Measurements from ENCODE around the gene ZNF382.

ZNF382 gene

GRCh38 chr19:36638862-36639510, 33.9 kb downstream of the ZNF382 start:
- Mint-ChIP-seq H3K9me3 (peaks cover 43% of the 10 kb centered on the region), H3K27ac (no peak overlapping the region), H3K4me3 (no peak overlapping the region), H3K36me3 (peaks cover 11% of the 10 kb centered on the region), H3K4me1 (no peaks in the 10 kb centered on the region)
- ATAC-seq (no peak), DNase-seq (ENCODE audit: low spot score in 2 of 2) (no peak)

DNA sequence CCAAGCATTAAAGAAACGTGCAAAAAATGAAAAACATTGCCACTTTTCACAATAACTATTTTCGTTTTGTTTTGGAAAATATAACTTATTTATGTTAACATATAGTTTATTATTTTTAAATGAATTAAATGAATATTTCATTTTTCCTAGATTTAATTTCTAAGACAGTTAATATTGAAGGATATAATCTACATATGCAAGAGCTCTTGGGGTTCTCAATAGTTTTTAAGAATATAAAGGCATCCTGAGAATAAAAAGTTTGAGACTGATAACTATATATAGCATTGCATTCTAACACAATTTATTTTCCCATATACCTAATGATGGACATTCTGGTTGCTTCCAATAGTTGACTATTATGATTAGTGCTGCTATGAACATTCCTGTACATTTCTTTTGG, 41.6 kb downstream of the ZNF382 start:
- no peak overlapping the region for H3K27ac Mint-ChIP-seq
- peaks cover 7% of the 10 kb centered on the region for H3K9me3 Mint-ChIP-seq
- H3K4me3 Mint-ChIP-seq, result no peak overlapping the region
- DNase-seq (ENCODE audit: low spot score in 2 of 2), result no peak
- ATAC-seq, result no peak
- peaks cover 42% of the 10 kb centered on the region for H3K36me3 Mint-ChIP-seq
- no peaks in the 10 kb centered on the region for H3K4me1 Mint-ChIP-seq

DNA sequence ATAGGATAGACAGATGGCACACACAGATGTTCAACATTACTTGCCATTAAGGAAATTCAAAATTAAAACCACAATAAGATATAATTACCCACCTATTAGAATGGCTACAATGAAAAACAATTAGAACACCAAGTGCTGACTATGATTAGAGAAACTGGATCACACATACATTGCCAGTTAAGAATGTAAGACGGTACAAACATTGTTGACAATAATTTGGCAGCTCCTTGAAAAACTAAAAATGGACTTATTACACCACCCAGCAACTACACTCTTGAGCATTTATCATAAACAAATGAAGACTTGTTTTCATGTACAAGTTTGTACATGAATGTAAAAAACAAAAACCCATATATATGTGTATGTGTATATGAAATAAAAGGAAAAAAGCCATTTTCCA, 47.8 kb downstream of the ZNF382 start:
- no peak for ATAC-seq
- Mint-ChIP-seq H3K9me3 (peaks cover 20% of the 10 kb centered on the region), H3K27ac (no peak overlapping the region), H3K4me1 (no peaks in the 10 kb centered on the region), H3K36me3 (peaks cover 92% of the 10 kb centered on the region), H3K4me3 (no peak overlapping the region)
- DNase-seq (ENCODE audit: low spot score in 2 of 2), result no peak

DNA sequence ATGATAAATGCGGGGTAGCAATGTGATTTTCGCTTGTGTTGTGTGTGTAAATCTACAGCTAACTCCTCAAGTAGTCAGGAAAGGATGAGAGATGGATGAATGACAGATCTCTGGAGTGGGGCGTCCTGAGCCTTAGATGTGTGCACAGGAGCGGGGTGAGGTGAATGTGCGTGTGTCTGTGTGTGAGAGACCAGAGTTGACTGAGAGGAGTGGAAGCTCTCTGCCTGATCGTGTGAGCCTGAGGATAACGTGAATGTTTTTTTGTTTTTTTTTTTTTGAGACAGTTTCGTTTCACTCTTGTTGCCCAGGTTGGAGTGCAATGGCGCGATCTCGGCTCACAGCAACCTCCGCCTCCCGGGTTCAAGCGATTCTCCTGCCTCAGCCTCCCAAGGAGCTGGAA, 60.7 kb downstream of the ZNF382 start:
- Mint-ChIP-seq H3K4me3 (peak overlapping the region; percentile 99), H3K4me1 (peaks cover 41% of the 10 kb centered on the region), H3K9me3 (peaks cover 22% of the 10 kb centered on the region), H3K27ac (peak overlapping the region; percentile 97), H3K36me3 (peaks cover 46% of the 10 kb centered on the region)
- DNase-seq (ENCODE audit: low spot score in 2 of 2) (no peak), ATAC-seq (no peak)

DNA sequence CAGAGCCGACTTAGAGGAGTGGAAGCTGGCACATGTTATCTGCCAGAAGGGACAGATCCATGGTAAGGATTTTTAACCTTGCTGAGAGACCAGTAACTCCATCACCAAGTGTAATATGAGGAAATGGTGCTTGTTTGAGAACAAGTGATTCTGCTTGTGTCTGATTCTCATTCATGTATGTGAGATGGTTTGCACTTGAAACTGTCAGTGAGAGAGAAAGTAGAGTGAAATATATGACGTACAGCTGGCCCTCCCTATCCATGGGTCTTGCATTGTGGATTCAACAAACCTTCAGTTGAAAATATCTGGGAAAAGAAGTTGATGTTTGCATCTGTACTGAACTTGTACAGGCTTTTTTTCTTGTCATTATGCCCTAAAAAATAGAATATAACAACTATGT, 63.5 kb downstream of the ZNF382 start:
- H3K9me3 Mint-ChIP-seq, result peaks cover 12% of the 10 kb centered on the region
- peaks cover 29% of the 10 kb centered on the region for H3K36me3 Mint-ChIP-seq
- ATAC-seq (no peak), DNase-seq (ENCODE audit: low spot score in 2 of 2) (no peak)
- H3K4me3 Mint-ChIP-seq, result peak overlapping the region; percentile 99
- peaks cover 41% of the 10 kb centered on the region for H3K4me1 Mint-ChIP-seq
- no peak overlapping the region for H3K27ac Mint-ChIP-seq

DNA sequence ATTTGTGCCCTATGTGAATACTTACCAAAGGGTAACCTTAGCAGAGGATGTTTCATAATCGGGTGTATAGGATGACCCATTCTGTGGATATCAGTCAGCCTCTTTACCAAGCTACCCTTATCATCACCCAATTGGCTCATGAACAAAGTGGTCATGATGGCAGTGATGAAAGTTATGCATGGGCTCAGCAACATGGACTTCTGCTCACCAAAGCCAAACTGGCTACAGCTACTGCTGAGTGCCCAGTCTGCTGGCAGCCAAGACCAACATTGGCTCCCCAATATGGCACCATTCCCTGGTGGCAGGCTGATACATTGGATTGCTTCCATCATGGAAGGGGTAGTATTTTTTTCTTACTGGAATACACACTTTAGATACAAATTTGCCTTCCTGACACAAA, 67.3 kb downstream of the ZNF382 start:
- DNase-seq (ENCODE audit: low spot score in 2 of 2) (no peak), ATAC-seq (no peak)
- Mint-ChIP-seq H3K27ac (no peak overlapping the region), H3K4me3 (no peak overlapping the region), H3K4me1 (peaks cover 16% of the 10 kb centered on the region), H3K9me3 (peaks cover 4% of the 10 kb centered on the region), H3K36me3 (no peaks in the 10 kb centered on the region)

- H3K27ac Mint-ChIP-seq, result no peak overlapping the region
- peaks cover 12% of the 10 kb centered on the region for H3K36me3 Mint-ChIP-seq
- DNase-seq (ENCODE audit: low spot score in 2 of 2), result no peak
- H3K4me3 Mint-ChIP-seq, result no peak overlapping the region
- H3K4me1 Mint-ChIP-seq, result peaks cover 2% of the 10 kb centered on the region
- no peak for ATAC-seq
- peaks cover 9% of the 10 kb centered on the region for H3K9me3 Mint-ChIP-seq
These were observed 69.1 kb downstream of the ZNF382 start for GRCh38 chr19:36674201-36674600.

DNA sequence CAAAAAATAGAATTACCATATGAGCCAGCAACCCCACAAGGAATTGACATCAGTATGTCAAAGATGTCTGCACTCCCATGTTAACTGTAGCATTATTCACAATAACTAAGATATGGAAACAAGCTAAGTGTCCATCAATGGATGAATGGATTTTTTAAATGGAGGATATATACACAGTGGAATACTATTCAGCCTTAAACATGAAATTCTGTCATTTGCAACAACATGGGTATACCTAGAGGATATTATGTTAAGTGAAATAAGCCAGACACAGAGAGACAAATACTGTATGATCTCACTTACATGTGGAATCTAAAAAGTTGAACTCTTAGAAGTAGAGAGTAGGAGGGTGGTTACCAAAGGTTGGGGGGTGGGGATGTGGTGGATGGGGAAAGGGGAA, 74.3 kb downstream of the ZNF382 start:
- peaks cover 39% of the 10 kb centered on the region for H3K36me3 Mint-ChIP-seq
- H3K9me3 Mint-ChIP-seq, result peaks cover 17% of the 10 kb centered on the region

More for the DNA sequence above, 74.3 kb downstream of the ZNF382 start:
- no peak for DNase-seq (ENCODE audit: low spot score in 2 of 2)
- Mint-ChIP-seq H3K27ac (no peak overlapping the region), H3K4me3 (no peak overlapping the region), H3K4me1 (no peaks in the 10 kb centered on the region)
- ATAC-seq, result no peak
